Skeletal muscle tissue (tissue), 5 donors: ENCODE measurements around the gene HAUS7. TPM values are rescaled to one million over a fixed set of nuclear protein-coding genes. Genes with fewer than 3 reads are reported as not detected.

Experiments
- H3K27ac ChIP-seq: one replicate; pipeline ENCODE4 v1.7.0; 2013; ENCODE audit warnings: mild to moderate bottlenecking, low read depth, low read length, inconsistent platforms
- H3K27me3 ChIP-seq, 3 donors: one replicate each; pipeline ENCODE4 v1.7.0; 2013; ENCODE audit warnings: low read length in 3 of 3; ENCODE audit not compliant: control insufficient read depth in 3 of 3, insufficient read depth in 3 of 3
- H3K36me3 ChIP-seq, 3 donors: one replicate each; pipeline ENCODE4 v1.7.0; 2013; ENCODE audit warnings: low read length in 3 of 3; ENCODE audit not compliant: control insufficient read depth in 3 of 3, insufficient read depth in 3 of 3
- H3K4me1 ChIP-seq, 3 donors: one replicate each; pipeline ENCODE4 v1.7.0; 2013; ENCODE audit warnings: low read length in 3 of 3, mild to moderate bottlenecking in 3 of 3; ENCODE audit not compliant: control insufficient read depth in 3 of 3, insufficient read depth in 3 of 3
- H3K4me3 ChIP-seq, 3 donors: one replicate each; pipeline ENCODE4 v1.7.0; 2013; ENCODE audit warnings: low read length in 3 of 3
- H3K9ac ChIP-seq, 3 donors: one replicate each; pipeline ENCODE4 v1.7.0; 2013; ENCODE audit warnings: low read length in 3 of 3, mild to moderate bottlenecking in 3 of 3, moderate library complexity in 2 of 3, low read depth in 1 of 3
- H3K9me3 ChIP-seq, 3 donors: one replicate each; pipeline ENCODE4 v1.7.0; 2013; ENCODE audit warnings: low read length in 3 of 3; ENCODE audit not compliant: control insufficient read depth in 3 of 3
- small RNA-seq: library from RNA; depleted of rRNA; stranded (forward); fragments of <200 nt; gene quantifications from one replicate; pipeline ENCODE3, GENCODE V24; 2014
- total RNA-seq: library from RNA; depleted of rRNA; stranded (reverse); fragments of >200 nt; gene quantifications from one replicate; pipeline ENCODE4 v1.2.3, GENCODE V29; 2014
- donor health status: Osteomylitis.

HAUS7 gene
- total RNA-seq, 1 donor from 2014 or later = 11.0 TPM

DNA sequence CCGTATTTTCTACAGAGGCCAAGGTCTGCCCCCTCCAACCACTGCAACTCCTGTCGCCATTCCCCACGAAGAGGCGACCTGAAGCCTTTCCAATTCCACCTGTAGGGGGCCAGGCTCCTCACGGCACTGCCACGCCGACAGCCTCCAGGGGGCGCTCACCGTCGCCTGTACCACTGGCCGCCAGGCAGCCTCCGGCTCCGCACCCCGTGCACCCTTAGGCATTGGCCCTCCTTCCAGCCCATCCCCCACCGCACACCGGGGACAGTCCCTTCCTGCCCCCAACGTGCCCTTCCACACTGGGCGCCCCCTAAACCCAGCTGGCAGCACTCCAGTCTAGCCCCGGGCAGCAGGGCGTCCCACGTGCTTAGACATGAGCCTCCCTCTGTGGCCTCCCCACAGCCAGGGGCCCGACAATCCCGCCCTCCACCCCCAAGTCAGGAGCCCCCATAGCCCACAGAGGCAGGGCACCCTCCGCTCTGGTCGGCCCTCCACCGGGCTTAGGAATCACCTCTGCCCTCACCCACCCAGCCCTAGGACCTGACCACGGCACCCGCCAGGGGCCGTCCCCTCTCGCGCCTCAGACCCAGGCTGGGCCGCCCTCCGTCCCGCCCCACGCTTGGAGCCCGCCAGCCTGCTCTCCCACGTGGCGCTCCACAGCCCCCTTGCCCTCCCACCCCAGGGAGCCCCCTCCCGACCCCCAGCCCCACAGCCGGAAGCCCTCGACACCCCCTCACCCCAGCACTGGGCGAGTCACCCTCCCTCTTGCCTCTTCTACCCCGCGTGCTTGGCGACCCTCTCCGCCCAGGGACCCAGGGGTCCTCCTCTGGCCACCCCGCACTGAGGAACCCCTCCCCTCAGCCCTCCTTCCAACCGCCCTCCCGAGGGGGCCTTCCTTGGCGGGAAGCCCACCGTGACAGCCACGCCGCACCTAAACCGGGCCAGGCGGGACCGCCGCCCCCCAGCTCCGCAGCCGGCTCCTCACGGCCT lies 69.9 kb downstream of the HAUS7 start:
- Histone ChIP-seq H3K4me1 (no peaks in the 10 kb centered on the region), H3K9ac (peak overlapping the region in 1 of 3 donors; percentile 14), H3K27me3 (no peaks in the 10 kb centered on the region), H3K4me3 (no peak overlapping the region), H3K36me3 (no peaks in the 10 kb centered on the region), H3K27ac (no peak overlapping the region), H3K9me3 (no peaks in the 10 kb centered on the region)

DNA sequence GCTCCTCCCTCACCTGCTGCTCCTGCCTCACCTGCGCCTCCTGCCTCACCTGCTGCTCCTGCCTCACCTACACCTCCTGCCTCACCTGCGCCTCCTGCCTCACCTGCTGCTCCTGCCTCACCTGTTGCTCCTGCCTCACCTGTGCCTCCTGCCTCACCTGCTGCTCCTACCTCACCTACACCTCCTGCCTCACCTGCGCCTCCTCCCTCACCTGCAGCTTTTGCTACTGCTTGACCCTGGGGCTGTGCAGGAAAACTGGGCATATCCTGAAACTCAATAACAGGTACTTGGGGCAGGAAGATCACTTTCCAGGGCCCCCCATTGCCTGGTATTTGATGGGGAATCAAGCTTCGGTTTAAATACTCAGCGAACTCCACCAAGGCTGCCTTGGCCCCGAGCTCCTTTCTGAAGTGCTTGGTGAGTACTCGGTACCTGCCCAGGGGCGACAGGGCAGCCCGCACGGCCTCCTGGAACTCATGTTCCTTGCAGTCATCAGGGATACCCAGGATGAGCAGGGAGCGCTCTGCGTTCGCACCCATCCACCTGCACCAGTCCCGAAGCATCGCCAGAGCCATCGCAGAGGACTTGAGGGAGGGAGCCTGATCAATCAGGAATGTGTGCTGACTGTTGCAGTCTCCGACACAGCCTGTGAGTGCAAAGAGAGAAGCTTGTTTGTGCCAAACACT lies 72.0 kb downstream of the HAUS7 start:
- no peak overlapping the region for H3K4me3 ChIP-seq
- no peak overlapping the region for H3K27ac ChIP-seq
- H3K36me3 ChIP-seq = no peaks in the 10 kb centered on the region
- H3K9me3 ChIP-seq = no peaks in the 10 kb centered on the region
- no peak overlapping the region for H3K9ac ChIP-seq
- H3K4me1 ChIP-seq = no peaks in the 10 kb centered on the region
- H3K27me3 ChIP-seq = no peaks in the 10 kb centered on the region

Small RNAs within 50 kb of the gene (small RNA-seq; reads per million reads assigned to genes)
- gene RN7SL667P = not detected

Other genes with a start within 250 kb of the HAUS7 start
- gene PNMA6F, start 148.8 kb downstream of the HAUS7 start, total RNA-seq = not detected
- 5.2 TPM for gene ZNF275, start 136.4 kb downstream of the HAUS7 start, total RNA-seq
- not detected for gene PNMA6E, start 69.2 kb downstream of the HAUS7 start, total RNA-seq
- gene ZFP92, start 59.1 kb downstream of the HAUS7 start, total RNA-seq = 1.0 TPM
- gene TREX2, start 24.5 kb downstream of the HAUS7 start, total RNA-seq = 3.7 TPM
- gene BGN, start 24.4 kb upstream of the HAUS7 start, total RNA-seq = 24.5 TPM
- 0.52 TPM for gene ATP2B3, start 47.1 kb upstream of the HAUS7 start, total RNA-seq
- 13.0 TPM for gene CCNQ, start 128.6 kb upstream of the HAUS7 start, total RNA-seq
- gene DUSP9, start 176.6 kb upstream of the HAUS7 start, total RNA-seq = not detected
- gene PNCK, start 203.2 kb upstream of the HAUS7 start, total RNA-seq = not detected
- gene SLC6A8, start 217.3 kb upstream of the HAUS7 start, total RNA-seq = 13.0 TPM